Epithelial cell of prostate (primary cell): ENCODE data around the gene P2RX4.
"Not testable (repeated sequence)": the region's sequence is repeated elsewhere in the genome, so short reads cannot be mapped to it uniquely, and the experiment has no call there.

ENCODE experiments used
- DNase-seq: peaks from one replicate; pipeline ENCODE4 v3.0.0-alpha.2; 2011; ENCODE audit warnings: low read depth, low spot score
- H3K27ac ChIP-seq: fragments of 450-650 bp; 2 replicates; pipeline ENCODE4 v1.5.1; 2017; ENCODE audit warnings: mild to moderate bottlenecking

P2RX4 gene, protein sequence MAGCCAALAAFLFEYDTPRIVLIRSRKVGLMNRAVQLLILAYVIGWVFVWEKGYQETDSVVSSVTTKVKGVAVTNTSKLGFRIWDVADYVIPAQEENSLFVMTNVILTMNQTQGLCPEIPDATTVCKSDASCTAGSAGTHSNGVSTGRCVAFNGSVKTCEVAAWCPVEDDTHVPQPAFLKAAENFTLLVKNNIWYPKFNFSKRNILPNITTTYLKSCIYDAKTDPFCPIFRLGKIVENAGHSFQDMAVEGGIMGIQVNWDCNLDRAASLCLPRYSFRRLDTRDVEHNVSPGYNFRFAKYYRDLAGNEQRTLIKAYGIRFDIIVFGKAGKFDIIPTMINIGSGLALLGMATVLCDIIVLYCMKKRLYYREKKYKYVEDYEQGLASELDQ

DNA sequence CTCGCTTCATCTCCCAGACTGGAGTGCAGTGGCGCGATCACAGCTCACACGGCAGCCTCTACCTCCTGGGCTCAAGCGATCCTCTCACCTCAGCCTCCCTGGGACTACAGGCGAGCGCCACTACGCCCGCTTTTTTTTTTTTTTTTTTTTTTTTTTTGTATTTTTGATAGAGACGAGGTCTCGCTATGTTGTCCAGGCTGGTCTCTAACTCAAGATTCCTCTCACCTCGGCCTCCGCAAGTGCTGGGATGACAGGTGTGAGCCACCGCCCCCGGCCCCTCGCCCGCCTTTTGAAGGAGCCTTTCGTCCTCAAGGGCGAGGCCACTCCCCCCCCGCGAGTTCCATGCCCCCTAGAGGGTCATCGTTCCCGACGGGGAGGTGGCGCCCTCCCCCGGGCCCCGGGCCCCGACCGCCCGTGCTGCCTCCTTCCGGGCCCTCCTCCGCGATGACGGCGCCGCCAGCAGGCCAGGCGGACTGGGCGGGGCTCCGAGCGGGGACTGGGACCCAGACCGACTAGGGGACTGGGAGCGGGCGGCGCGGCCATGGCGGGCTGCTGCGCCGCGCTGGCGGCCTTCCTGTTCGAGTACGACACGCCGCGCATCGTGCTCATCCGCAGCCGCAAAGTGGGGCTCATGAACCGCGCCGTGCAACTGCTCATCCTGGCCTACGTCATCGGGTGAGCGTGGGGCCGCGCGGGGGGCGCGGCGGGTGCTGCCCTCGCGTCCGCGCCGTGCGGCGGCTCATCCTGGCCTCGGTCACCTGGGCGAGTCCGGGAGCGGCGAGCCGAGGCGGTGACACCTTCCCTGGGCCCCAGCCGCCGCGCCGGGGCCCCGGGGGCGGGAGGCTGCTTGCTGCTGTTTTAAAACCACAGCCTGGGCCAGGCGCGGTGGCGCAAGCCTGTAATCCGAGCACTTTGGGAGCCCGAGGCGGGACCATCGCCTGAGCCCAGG lies at the start of gene P2RX4:
P2RX4 (plus strand) TSS at position 506 of the 949 bp plus-strand sequence; CDS start at position 542, 36 bp downstream.
- no peak for DNase-seq
- H3K27ac ChIP-seq: peak within 1 kb of the TSS; percentile 49

DNA sequence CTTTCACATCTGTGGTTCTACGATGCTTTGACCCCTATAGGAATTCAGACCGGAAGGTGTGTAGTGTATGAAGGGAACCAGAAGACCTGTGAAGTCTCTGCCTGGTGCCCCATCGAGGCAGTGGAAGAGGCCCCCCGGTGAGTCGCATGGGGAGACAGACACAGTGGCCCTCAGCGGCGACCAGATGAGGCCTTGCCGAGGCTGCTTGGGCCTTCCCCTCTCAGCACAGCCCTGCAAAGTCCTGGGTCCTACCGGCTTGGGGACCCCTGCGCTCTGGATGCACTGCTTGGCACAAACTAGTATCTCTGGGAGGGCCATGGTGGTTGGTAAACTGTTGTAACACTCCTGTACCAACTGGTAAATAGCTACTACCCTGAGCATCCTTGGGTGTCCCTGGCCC lies 47.5 kb upstream of the P2RX4 start:
- DNase-seq: no peak
- no peak overlapping the region for H3K27ac ChIP-seq

GRCh38 chr12:121162985-121163384 lies 46.9 kb upstream of the P2RX4 start:
- H3K27ac ChIP-seq: no peak overlapping the region
- no peak for DNase-seq

- not testable (repeated sequence) for DNase-seq, H3K27ac ChIP-seq
Measured at GRCh38 chr12:121164839-121165238, 45.1 kb upstream of the P2RX4 start.

GRCh38 chr12:121165316-121165715 lies 44.6 kb upstream of the P2RX4 start:
- H3K27ac ChIP-seq: no peak overlapping the region
- no peak for DNase-seq

GRCh38 chr12:121166356-121166755 lies 43.6 kb upstream of the P2RX4 start:
- H3K27ac ChIP-seq: no peak overlapping the region
- no peak for DNase-seq

DNA sequence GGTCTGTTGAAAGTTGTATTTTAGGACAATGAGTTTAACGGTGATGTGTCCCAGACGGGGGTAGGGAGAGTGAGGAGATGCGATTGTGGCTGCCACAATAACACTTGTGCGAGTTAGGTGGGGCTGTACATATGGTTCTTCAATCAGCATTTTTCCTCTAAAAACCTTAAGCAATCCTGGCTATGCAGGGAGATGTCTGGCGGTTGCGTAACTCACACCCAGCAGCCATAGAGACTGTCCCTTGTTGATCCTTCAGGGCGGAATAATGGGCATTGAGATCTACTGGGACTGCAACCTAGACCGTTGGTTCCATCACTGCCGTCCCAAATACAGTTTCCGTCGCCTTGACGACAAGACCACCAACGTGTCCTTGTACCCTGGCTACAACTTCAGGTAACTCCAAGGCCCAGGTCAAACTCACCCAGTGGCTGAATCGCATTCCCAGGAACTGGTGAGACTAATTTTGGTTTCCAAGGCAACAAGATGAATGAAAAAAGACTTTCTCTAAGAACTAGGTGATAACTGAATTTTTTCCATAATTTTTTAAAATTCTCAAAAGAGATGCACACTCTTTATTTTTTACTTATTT lies 42.6 kb upstream of the P2RX4 start:
- DNase-seq: no peak
- no peak overlapping the region for H3K27ac ChIP-seq

DNA sequence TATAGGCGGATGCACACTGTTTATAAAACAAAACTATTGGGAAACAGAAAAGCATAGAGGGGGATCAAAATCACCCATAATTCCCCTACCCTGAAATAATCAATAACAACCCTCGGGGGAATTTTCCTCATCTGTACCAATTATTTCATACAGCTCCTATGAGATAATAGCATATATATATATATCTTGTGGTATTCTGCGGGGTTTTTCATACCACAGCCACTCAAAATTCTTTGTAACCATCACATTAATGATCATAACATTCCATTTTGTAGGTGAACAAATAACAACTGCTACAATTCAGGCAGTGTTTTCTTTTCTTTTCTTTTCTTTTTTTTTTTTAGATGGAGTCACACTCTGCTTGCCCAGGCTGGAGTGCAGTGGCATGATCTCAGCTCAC lies 42.0 kb upstream of the P2RX4 start:
- no peak for DNase-seq
- no peak overlapping the region for H3K27ac ChIP-seq

DNA sequence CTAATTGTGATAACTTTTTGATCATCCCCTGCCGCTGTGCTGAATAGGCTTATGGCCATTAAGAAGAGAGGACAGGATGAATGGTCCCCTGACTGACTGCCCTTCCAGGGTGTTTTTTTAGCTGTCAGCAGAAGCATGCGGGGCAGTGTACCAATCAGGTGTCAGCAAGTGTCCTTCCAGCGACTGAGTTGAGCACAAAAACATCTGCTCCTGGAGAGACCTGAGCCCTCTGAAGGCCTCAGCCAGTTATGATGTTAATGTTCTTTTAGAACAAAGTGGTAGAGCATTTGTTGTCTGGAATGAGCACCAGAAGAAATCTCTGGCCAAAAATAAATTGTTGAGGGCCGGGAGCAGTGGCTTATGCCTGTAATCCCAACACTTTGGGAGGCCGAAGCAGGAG lies 39.8 kb upstream of the P2RX4 start:
- no peak for DNase-seq
- no peak overlapping the region for H3K27ac ChIP-seq

GRCh38 chr12:121170611-121171260 lies 39.2 kb upstream of the P2RX4 start:
- DNase-seq: no peak
- no peak overlapping the region for H3K27ac ChIP-seq

GRCh38 chr12:121172145-121172544 lies 37.8 kb upstream of the P2RX4 start:
- no peak for DNase-seq
- no peak overlapping the region for H3K27ac ChIP-seq

DNA sequence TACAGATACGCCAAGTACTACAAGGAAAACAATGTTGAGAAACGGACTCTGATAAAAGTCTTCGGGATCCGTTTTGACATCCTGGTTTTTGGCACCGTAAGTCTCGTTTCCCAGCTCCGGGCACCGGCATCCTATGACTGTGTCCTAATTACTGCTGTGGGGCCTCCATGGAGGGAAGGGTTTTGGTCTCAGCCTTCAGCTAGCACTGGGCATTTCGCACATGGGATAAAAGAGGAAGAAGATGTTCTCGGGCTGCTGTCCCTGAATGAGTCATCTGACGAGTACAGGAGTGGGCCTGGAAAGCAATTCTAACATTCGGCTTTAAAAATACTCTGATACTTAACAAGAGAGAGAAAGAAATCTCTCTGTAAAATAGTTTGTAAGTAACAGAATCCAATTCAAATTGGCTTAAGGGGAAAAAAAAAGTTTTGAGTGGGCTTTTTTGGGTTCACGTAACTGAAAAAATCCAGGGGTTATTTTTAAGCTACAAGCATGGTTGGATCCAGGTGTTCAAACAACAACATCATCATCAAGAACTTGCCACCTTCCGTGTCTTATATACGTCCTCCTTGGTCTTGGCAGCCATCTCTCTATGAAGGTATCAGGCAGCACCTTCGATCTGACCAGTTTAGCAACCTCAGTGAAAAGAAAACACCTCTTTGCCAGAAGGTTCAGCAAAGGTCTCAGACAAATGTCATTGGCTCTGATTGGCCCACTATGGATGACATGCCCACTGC lies 34.4 kb upstream of the P2RX4 start:
- H3K27ac ChIP-seq: no peak overlapping the region

DNA sequence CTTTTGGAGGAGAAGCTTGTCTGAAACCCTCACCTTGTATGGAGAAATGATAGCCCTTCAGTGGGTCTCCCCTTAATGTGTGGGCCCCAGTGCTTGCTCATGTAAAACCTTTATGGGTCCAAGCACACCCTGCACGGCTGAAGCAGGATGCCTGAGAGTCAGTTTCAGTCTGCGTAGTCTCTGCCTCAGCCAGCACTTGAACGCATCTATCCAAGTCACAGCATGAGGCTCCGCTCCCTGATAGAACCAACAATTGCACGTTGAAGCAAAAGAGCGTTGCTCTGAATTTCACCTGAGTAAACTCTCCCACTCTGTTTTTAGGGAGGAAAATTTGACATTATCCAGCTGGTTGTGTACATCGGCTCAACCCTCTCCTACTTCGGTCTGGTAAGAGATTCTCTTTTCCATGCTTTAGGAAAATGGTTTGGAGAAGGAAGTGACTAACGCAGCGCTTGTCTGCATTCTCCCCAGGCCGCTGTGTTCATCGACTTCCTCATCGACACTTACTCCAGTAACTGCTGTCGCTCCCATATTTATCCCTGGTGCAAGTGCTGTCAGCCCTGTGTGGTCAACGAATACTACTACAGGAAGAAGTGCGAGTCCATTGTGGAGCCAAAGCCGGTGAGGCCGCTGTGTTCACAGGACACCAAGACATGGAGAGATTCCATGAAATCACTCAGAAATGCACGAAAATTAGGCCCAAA lies 33.0 kb upstream of the P2RX4 start:
- no peak for DNase-seq
- H3K27ac ChIP-seq: no peak overlapping the region

More for the DNA sequence above, 34.4 kb upstream of the P2RX4 start:
- DNase-seq: no peak

GRCh38 chr12:121181181-121181580 lies 28.7 kb upstream of the P2RX4 start:
- H3K27ac ChIP-seq: no peak overlapping the region
- DNase-seq: no peak

- DNase-seq: no peak
- no peak overlapping the region for H3K27ac ChIP-seq
Measured at GRCh38 chr12:121182222-121182893, 27.6 kb upstream of the P2RX4 start.

DNA sequence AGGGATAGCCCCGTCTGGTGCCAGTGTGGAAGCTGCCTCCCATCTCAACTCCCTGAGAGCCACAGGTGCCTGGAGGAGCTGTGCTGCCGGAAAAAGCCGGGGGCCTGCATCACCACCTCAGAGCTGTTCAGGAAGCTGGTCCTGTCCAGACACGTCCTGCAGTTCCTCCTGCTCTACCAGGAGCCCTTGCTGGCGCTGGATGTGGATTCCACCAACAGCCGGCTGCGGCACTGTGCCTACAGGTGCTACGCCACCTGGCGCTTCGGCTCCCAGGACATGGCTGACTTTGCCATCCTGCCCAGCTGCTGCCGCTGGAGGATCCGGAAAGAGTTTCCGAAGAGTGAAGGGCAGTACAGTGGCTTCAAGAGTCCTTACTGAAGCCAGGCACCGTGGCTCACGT lies 25.5 kb upstream of the P2RX4 start:
- DNase-seq: peak; percentile 82
- H3K27ac ChIP-seq: peak overlapping the region; percentile 2

DNA sequence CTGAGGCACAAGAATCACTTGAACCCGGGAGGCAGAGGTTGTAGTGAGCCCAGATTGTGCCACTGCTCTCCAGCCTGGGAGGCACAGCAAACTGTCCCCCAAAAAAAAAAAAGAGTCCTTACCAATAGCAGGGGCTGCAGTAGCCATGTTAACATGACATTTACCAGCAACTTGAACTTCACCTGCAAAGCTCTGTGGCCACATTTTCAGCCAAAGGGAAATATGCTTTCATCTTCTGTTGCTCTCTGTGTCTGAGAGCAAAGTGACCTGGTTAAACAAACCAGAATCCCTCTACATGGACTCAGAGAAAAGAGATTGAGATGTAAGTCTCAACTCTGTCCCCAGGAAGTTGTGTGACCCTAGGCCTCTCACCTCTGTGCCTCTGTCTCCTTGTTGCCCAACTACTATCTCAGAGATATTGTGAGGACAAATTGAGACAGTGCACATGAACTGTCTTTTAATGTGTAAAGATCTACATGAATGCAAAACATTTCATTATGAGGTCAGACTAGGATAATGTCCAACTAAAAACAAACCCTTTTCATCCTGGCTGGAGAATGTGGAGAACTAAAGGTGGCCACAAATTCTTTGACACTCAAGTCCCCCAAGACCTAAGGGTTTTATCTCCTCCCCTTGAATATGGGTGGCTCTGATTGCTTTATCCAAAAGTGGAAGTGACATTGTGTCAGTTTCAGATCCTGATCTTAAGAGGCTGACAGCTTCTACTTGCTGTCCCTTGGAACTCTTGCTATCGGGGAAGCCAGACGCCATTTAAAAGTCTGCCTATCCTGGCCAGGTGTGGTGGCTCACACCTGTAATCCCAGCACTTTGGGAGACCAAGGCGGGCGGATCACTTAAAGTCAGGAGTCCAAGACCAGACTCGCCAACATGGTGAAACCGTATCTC lies 24.7 kb upstream of the P2RX4 start:
- no peak for DNase-seq
- H3K27ac ChIP-seq: peak overlapping the region; percentile 2
